Stimulated activated naive CD8-positive, alpha-beta T cell treated with anti-CD3 and anti-CD28 coated beads, Interleukin-15, amount 100 ng/mL, for 72 hours (primary cell): ENCODE measurements around the gene G6PD.
"Not testable (repeated sequence)": the region's sequence is repeated elsewhere in the genome, so short reads cannot be mapped to it uniquely, and the experiment has no call there.

Experiments
- ATAC-seq: fragments of 150-1000 bp; cut with Tn5 transposase; 2 replicates; pipeline ENCODE4 v1.10.0; 2021; ENCODE audit warnings: mild to moderate bottlenecking, moderate library complexity
- DNase-seq, 2 donors: peaks; one replicate each; pipeline ENCODE4 v3.0.0; 2021 to 2022
- H3K27ac Mint-ChIP-seq, 2 donors: one replicate each; pipeline ENCODE4 v1.8.0; 2022; ENCODE audit warnings: mild to moderate bottlenecking in 2 of 2, mixed read lengths in 2 of 2, moderate library complexity in 2 of 2
- H3K27me3 Mint-ChIP-seq: one replicate; pipeline ENCODE4 v1.8.0; 2022; ENCODE audit warnings: mixed read lengths
- H3K4me1 Mint-ChIP-seq: one replicate; pipeline ENCODE4 v1.8.0; 2022; ENCODE audit warnings: mild to moderate bottlenecking, mixed read lengths
- H3K4me3 Mint-ChIP-seq, 2 donors: one replicate each; pipeline ENCODE4 v1.8.0; 2022; ENCODE audit warnings: mild to moderate bottlenecking in 2 of 2, mixed read lengths in 2 of 2, moderate library complexity in 1 of 2
- H3K9me3 Mint-ChIP-seq, 2 donors: one replicate each; pipeline ENCODE4 v1.8.0; 2022; ENCODE audit warnings: mixed read lengths in 2 of 2

Gene G6PD

GRCh38 chrX:154546354-154547244, at the start of gene G6PD:
Gene G6PD (minus strand): TSS chrX:154546846. CDS start chrX:154546155, 691 bp downstream.
- Mint-ChIP-seq H3K4me1 (peaks cover 70% of the 10 kb centered on the region), H3K4me3 (peak within 1 kb of the TSS; percentile 84 to 99), H3K9me3 (no peaks in the 10 kb centered on the region), H3K27me3 (no peaks in the 10 kb centered on the region), H3K27ac (peak within 1 kb of the TSS; percentile 94 to 96)
- peak in 1 of 2 donors; percentile 81 for DNase-seq
- peak; percentile 62 for ATAC-seq

GRCh38 chrX:154595559-154596249, 49.1 kb upstream of the G6PD start:
- Mint-ChIP-seq H3K4me3 (no peak overlapping the region), H3K4me1 (peaks cover 10% of the 10 kb centered on the region), H3K9me3 (no peaks in the 10 kb centered on the region), H3K27me3 (no peaks in the 10 kb centered on the region), H3K27ac (peak overlapping the region in 1 of 2 donors; percentile 55)
- no peak for ATAC-seq
- no peak for DNase-seq

- H3K9me3 Mint-ChIP-seq, result no peaks in the 10 kb centered on the region
- H3K27me3 Mint-ChIP-seq, result no peaks in the 10 kb centered on the region
- H3K4me3 Mint-ChIP-seq, result no peak overlapping the region
- DNase-seq, result no peak
- no peak for ATAC-seq
- peaks cover under 1% of the 10 kb centered on the region for H3K4me1 Mint-ChIP-seq
- H3K27ac Mint-ChIP-seq, result no peak overlapping the region
Observed at GRCh38 chrX:154594491-154594890, 47.8 kb upstream of the G6PD start.

- no peaks in the 10 kb centered on the region for H3K4me1 Mint-ChIP-seq
- DNase-seq, result no peak
- no peak overlapping the region for H3K27ac Mint-ChIP-seq
- H3K27me3 Mint-ChIP-seq, result no peaks in the 10 kb centered on the region
- H3K9me3 Mint-ChIP-seq, result no peaks in the 10 kb centered on the region
- no peak overlapping the region for H3K4me3 Mint-ChIP-seq
- no peak for ATAC-seq
Observed at GRCh38 chrX:154593201-154593600, 46.6 kb upstream of the G6PD start.

- ATAC-seq (no peak), DNase-seq (no peak)
- Mint-ChIP-seq H3K4me1 (no peaks in the 10 kb centered on the region), H3K27me3 (no peaks in the 10 kb centered on the region), H3K4me3 (no peak overlapping the region), H3K27ac (no peak overlapping the region), H3K9me3 (no peaks in the 10 kb centered on the region)
Observed at GRCh38 chrX:154592505-154592904, 45.9 kb upstream of the G6PD start.

- H3K27ac Mint-ChIP-seq, H3K4me3 Mint-ChIP-seq, ATAC-seq, DNase-seq, H3K27me3 Mint-ChIP-seq, H3K4me1 Mint-ChIP-seq, H3K9me3 Mint-ChIP-seq: not testable (repeated sequence)
Observed at GRCh38 chrX:154590415-154590814, 43.8 kb upstream of the G6PD start.

GRCh38 chrX:154584585-154585183, 38.0 kb upstream of the G6PD start, which contains the start of gene CTAG1A:
Gene CTAG1A (plus strand): TSS chrX:154585133. CDS start chrX:154585207, 74 bp downstream.
- peak; percentile 64 for ATAC-seq
- not testable (repeated sequence) for H3K4me1 Mint-ChIP-seq

GRCh38 chrX:154582994-154583393, 36.3 kb upstream of the G6PD start:
- H3K27me3 Mint-ChIP-seq, H3K27ac Mint-ChIP-seq, H3K4me1 Mint-ChIP-seq, DNase-seq, H3K4me3 Mint-ChIP-seq, H3K9me3 Mint-ChIP-seq: not testable (repeated sequence)
- ATAC-seq, result peak; percentile 33

More at GRCh38 chrX:154584585-154585183, 38.0 kb upstream of the G6PD start, which contains the start of gene CTAG1A:
- H3K27me3 Mint-ChIP-seq, DNase-seq, H3K4me3 Mint-ChIP-seq, H3K9me3 Mint-ChIP-seq, H3K27ac Mint-ChIP-seq: not testable (repeated sequence)

- not testable (repeated sequence) for H3K4me1 Mint-ChIP-seq, H3K27ac Mint-ChIP-seq, H3K27me3 Mint-ChIP-seq, H3K4me3 Mint-ChIP-seq, H3K9me3 Mint-ChIP-seq, DNase-seq
- peak; percentile 62 for ATAC-seq
Observed at GRCh38 chrX:154575076-154575475, 28.4 kb upstream of the G6PD start.

GRCh38 chrX:154573061-154573460, 26.4 kb upstream of the G6PD start:
- H3K9me3 Mint-ChIP-seq, H3K4me3 Mint-ChIP-seq, ATAC-seq, H3K27ac Mint-ChIP-seq, H3K4me1 Mint-ChIP-seq, DNase-seq, H3K27me3 Mint-ChIP-seq: not testable (repeated sequence)

GRCh38 chrX:154570361-154570760, 23.7 kb upstream of the G6PD start:
- H3K4me3 Mint-ChIP-seq, H3K27ac Mint-ChIP-seq, H3K4me1 Mint-ChIP-seq, H3K9me3 Mint-ChIP-seq, ATAC-seq, H3K27me3 Mint-ChIP-seq, DNase-seq: not testable (repeated sequence)

- H3K4me3 Mint-ChIP-seq, H3K4me1 Mint-ChIP-seq, H3K27me3 Mint-ChIP-seq, H3K27ac Mint-ChIP-seq, ATAC-seq, DNase-seq, H3K9me3 Mint-ChIP-seq: not testable (repeated sequence)
Observed at GRCh38 chrX:154562295-154562694, 15.6 kb upstream of the G6PD start.

GRCh38 chrX:154560326-154560725, 13.7 kb upstream of the G6PD start:
- not testable (repeated sequence) for ATAC-seq, H3K9me3 Mint-ChIP-seq, H3K27me3 Mint-ChIP-seq, H3K4me1 Mint-ChIP-seq, H3K4me3 Mint-ChIP-seq, H3K27ac Mint-ChIP-seq, DNase-seq

GRCh38 chrX:154558896-154559295, 12.2 kb upstream of the G6PD start:
- DNase-seq, ATAC-seq: not testable (repeated sequence)

GRCh38 chrX:154558060-154558690, 11.5 kb upstream of the G6PD start:
- peak; percentile 88 for ATAC-seq
- not testable (repeated sequence) for H3K27ac Mint-ChIP-seq, DNase-seq, H3K4me1 Mint-ChIP-seq, H3K4me3 Mint-ChIP-seq, H3K9me3 Mint-ChIP-seq, H3K27me3 Mint-ChIP-seq

More at GRCh38 chrX:154558896-154559295, 12.2 kb upstream of the G6PD start:
- H3K4me1 Mint-ChIP-seq, H3K4me3 Mint-ChIP-seq, H3K27me3 Mint-ChIP-seq, H3K9me3 Mint-ChIP-seq, H3K27ac Mint-ChIP-seq: not testable (repeated sequence)
